Measurements from ENCODE around the gene ZNF609. TPM values are rescaled to one million over a fixed set of nuclear protein-coding genes. Genes with fewer than 3 reads are reported as not detected.

ZNF609 gene
- total and polyA plus RNA-seq, 7 donors, result 4.8 to 35.2 (median 29.6) TPM

DNA sequence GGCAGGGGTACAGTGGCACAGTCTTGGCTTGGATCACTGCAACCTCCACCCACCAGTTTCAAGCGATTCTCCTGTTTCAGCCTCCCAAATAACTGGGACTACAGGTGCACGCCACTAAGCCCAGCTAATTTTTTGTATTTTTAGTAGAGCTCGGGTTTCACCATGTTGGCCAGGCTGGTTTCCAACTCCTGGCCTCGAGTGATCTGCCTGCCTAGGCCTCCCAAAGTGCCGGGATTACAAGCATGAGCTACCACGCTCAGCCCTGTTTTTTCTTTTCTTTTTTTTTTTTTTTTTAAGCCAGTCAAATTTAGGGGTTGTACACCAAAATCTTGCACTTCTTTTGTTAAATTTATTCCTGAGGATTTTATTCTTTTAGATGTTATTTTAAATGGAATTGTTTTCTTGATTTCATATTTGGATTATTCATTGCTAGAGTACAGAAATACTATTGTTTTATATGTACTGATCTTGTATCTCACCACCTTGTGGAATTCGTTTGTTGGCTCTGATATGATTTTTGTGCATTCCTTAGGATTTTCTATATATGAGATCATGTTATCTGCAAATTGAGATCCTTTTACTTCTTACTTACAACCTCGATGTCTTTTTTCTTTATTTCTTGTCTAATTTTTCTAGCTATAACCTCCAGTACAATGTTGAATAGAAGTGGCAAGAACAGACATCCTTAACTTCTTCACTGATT, 65.6 kb downstream of the ZNF609 start:
- intact Hi-C loops (cut with DNase I), result no loop called here
- no peaks in the 10 kb centered on the region for H3K27me3 ChIP-seq
- H3K9me3 ChIP-seq, result no peaks in the 10 kb centered on the region
- H3K27ac ChIP-seq, result no peak overlapping the region
- no peak for TF ChIP-seq CTCF (IDR thresholded peaks at IDR 0.05)
- TF ChIP-seq POLR2AphosphoS5 (IDR thresholded peaks at IDR 0.05), result no peak
- no peak for TF ChIP-seq POLR2A (IDR thresholded peaks at IDR 0.05)
- TF ChIP-seq EP300 (IDR thresholded peaks at IDR 0.05), result no peak
- WGBS, 2 donors, result 89 to 91% methylated on average over 8 of the region's 8 CpGs
- DNase-seq, result no peak
- no peak overlapping the region for H3K4me3 ChIP-seq
- H3K4me1 ChIP-seq, result peaks cover 0 to 31% (median 20%) of the 10 kb centered on the region in 4 donors
- no peaks in the 10 kb centered on the region for H3K36me3 ChIP-seq

DNA sequence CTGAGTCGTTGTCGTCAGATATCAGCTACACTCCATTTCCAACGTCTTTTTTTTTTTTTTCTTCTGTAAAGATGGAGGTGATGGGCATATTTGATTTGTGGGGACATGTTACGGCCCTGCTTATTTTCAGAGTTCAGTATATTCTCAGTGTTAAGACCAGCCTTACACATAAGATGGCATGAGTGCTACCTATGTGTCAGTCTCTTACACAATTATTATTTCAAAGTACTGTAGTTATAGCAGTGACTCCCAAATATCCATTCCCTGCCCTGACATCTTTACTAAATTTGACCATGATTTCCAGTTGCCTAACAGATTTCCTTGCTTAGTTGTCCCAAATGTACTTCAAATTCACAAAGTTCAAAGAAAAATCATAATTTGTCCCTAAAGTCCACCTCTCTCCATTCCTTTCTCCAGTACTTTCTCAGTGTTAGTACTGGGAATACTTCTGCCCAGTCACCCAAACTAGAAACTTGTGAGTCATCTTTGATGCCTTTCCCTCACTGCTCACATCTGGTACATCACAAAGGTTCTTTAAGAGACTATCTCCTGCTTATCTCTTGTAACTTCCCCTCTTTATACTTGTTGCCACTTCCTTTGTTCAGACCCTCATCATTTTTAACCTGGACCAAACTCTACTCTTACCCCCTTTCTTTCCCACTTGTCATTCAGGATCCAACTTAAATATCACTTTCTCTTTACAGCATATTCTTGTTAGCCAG, 67.0 kb downstream of the ZNF609 start:
- H3K9me3 ChIP-seq, result no peaks in the 10 kb centered on the region
- H3K4me1 ChIP-seq, result peaks cover 0 to 30% (median 7%) of the 10 kb centered on the region in 4 donors
- 86 to 89% methylated on average over 4 of the region's 4 CpGs for WGBS, 2 donors
- intact Hi-C loops (cut with DNase I), result no loop called here
- no peak overlapping the region for H3K27ac ChIP-seq
- no peak overlapping the region for H3K4me3 ChIP-seq
- no peak for DNase-seq
- H3K36me3 ChIP-seq, result no peaks in the 10 kb centered on the region
- no peak for TF ChIP-seq POLR2A (IDR thresholded peaks at IDR 0.05)
- TF ChIP-seq EP300 (IDR thresholded peaks at IDR 0.05), result no peak
- TF ChIP-seq POLR2AphosphoS5 (IDR thresholded peaks at IDR 0.05), result no peak
- no peak for TF ChIP-seq CTCF (IDR thresholded peaks at IDR 0.05)
- no peaks in the 10 kb centered on the region for H3K27me3 ChIP-seq

GRCh38 chr15:64528871-64529270, 68.5 kb downstream of the ZNF609 start:
- WGBS, 2 donors, result 98 to 99% methylated on average over 10 of the region's 10 CpGs
- no peak for DNase-seq
- no peaks in the 10 kb centered on the region for H3K27me3 ChIP-seq
- H3K9me3 ChIP-seq, result no peaks in the 10 kb centered on the region
- TF ChIP-seq POLR2AphosphoS5 (IDR thresholded peaks at IDR 0.05), result no peak
- peaks cover 0 to 26% (median 9%) of the 10 kb centered on the region in 4 donors for H3K4me1 ChIP-seq
- intact Hi-C loops (cut with DNase I), result no loop called here
- no peak overlapping the region for H3K27ac ChIP-seq
- no peak overlapping the region for H3K4me3 ChIP-seq
- no peaks in the 10 kb centered on the region for H3K36me3 ChIP-seq

DNA sequence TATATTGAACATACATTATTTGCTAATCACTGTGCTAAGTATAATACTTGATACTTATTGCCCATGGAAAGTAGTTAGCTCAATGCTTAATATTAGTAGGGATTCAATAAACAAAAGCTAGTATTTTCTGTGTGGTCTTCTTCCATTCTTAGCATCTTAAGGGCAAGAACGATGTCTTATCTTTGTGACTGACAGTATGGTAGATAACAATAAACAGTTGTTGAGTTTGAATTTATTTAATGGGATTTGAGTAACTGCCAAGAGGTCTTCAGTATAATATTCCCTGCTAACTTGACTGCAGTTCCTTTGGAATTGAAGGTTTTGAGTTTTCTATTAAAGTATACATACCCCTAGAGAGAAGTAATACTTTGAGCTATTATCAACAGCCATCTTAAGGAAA, 70.1 kb downstream of the ZNF609 start:
- intact Hi-C loops (cut with DNase I), result no loop called here
- Histone ChIP-seq H3K27me3 (no peaks in the 10 kb centered on the region), H3K27ac (no peak overlapping the region), H3K4me1 (peaks cover 0 to 32% (median 10%) of the 10 kb centered on the region in 4 donors), H3K4me3 (no peak overlapping the region), H3K36me3 (no peaks in the 10 kb centered on the region), H3K9me3 (no peaks in the 10 kb centered on the region)
- DNase-seq, result no peak
- no peak for TF ChIP-seq EP300 (IDR thresholded peaks at IDR 0.05)
- TF ChIP-seq POLR2AphosphoS5 (IDR thresholded peaks at IDR 0.05), result no peak
- no peak for TF ChIP-seq CTCF (IDR thresholded peaks at IDR 0.05)
- no peak for TF ChIP-seq POLR2A (IDR thresholded peaks at IDR 0.05)
- 54 to 63% methylated on average over 1 of the region's 1 CpG for WGBS, 2 donors

DNA sequence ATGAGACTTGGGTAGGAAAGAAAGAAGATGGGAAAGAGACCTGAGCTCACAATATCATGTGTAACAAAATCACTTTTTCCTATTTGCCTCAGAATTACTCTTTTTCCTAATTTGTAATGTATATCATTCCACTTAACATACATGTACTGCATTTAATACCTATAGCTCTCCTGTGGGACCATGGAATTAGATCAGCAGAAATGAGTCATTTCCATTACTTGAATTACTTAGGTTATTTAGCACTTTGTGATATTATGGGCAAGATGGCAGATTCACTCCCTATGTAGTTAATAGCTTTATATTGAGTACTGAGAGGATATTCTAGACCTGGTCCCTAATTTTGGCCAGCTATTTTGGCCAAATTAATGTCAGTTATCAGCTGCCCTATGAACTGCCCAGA, 70.5 kb downstream of the ZNF609 start:
- H3K36me3 ChIP-seq, result no peaks in the 10 kb centered on the region
- H3K27ac ChIP-seq, result no peak overlapping the region
- H3K4me1 ChIP-seq, result peaks cover 0 to 37% (median 12%) of the 10 kb centered on the region in 4 donors
- TF ChIP-seq EP300 (IDR thresholded peaks at IDR 0.05) (no peak), CTCF (IDR thresholded peaks at IDR 0.05) (no peak), POLR2A (IDR thresholded peaks at IDR 0.05) (no peak), POLR2AphosphoS5 (IDR thresholded peaks at IDR 0.05) (no peak)
- H3K4me3 ChIP-seq, result no peak overlapping the region
- H3K27me3 ChIP-seq, result no peaks in the 10 kb centered on the region
- intact Hi-C loops (cut with DNase I), result no loop called here
- no peak for DNase-seq
- no peaks in the 10 kb centered on the region for H3K9me3 ChIP-seq

All from sigmoid colon (tissue), 7 donors.